Stomach (tissue), 9 donors: ENCODE results near the gene IP6K3. TPM values are rescaled to one million over a fixed set of nuclear protein-coding genes. Genes with fewer than 3 reads are reported as not detected.
A peak's percentile ranks its signal among the peaks of the same experiment; 100 is the strongest.

Source experiments
- DNase-seq, 2 donors: peaks; one replicate each; pipeline versions ENCODE4 v3.0.0 to v3.0.0-alpha.2; 2013 to 2019
- H3K27ac ChIP-seq, 5 donors: fragments of 200-600 bp in 4 of 5; sonication (generic) in 4 of 5; one replicate each; pipeline ENCODE4 v1.5.1; 2013 to 2019; ENCODE audit warnings: mild to moderate bottlenecking in 1 of 5, moderate library complexity in 1 of 5
- H3K27me3 ChIP-seq, 3 donors: fragments of 200-600 bp; sonication (generic); one replicate each; pipeline ENCODE4 v1.5.1; 2017 to 2019; ENCODE audit warnings: mixed run types in 1 of 3
- H3K36me3 ChIP-seq, 4 donors: fragments of 200-600 bp; sonication (generic); 1 replicate in 3 of 4; 2 replicates in 1 of 4; pipeline ENCODE4 v1.5.1; 2016 to 2019
- H3K4me1 ChIP-seq, 4 donors: fragments of 200-600 bp; sonication (generic); one replicate each; pipeline ENCODE4 v1.5.1; 2016 to 2019
- H3K4me3 ChIP-seq, 4 donors: fragments of 200-600 bp; sonication (generic) in 3 of 4; one replicate each; pipeline ENCODE4 v1.5.1; 2016 to 2019; ENCODE audit warnings: mild to moderate bottlenecking in 1 of 4
- H3K9me3 ChIP-seq, 4 donors: fragments of 200-600 bp; sonication (generic); one replicate each; pipeline ENCODE4 v1.5.1; 2016 to 2019
- CTCF ChIP-seq, 7 experiments: fragments of 450-650 bp in 4 of 7; fragments of 200-600 bp in 3 of 7; sonication (generic) in 3 of 7; IDR thresholded peaks; one replicate each; pipeline ENCODE4 v1.5.1; 2016 to 2019; ENCODE audit warnings: antibody characterized with exemption in 7 of 7, control low read depth in 2 of 7, mild to moderate bottlenecking in 1 of 7
- EP300 ChIP-seq: sonication (generic); formaldehyde crosslinking; IDR thresholded peaks from one replicate; pipeline ENCODE4 v1.6.1; 2017; ENCODE audit warnings: antibody characterized with exemption
- POLR2A ChIP-seq, 4 donors: fragments of 450-650 bp; IDR thresholded peaks; one replicate each; pipeline ENCODE4 v1.6.1; 2016; ENCODE audit warnings: antibody characterized with exemption in 4 of 4, control low read depth in 2 of 4, mild to moderate bottlenecking in 1 of 4, moderate library complexity in 1 of 4
- POLR2AphosphoS5 ChIP-seq, 3 donors: sonication (generic); formaldehyde crosslinking; IDR thresholded peaks; one replicate each; pipeline ENCODE4 v1.6.1; 2016; ENCODE audit warnings: antibody characterized with exemption in 3 of 3
- WGBS, 5 donors: extraction: QIAGEN DNeasy Blood & Tissue Kit in 3 of 5; methylation state at CpG; one replicate each; pipeline versions ENCODE4 v1.1.5 to v1.1.7; 2013 to 2018; 5-methylcytosine and 5-hydroxymethylcytosine counted together
- intact Hi-C: fragments of 100-400 bp; cut with DNase I; formaldehyde crosslinking; loops from one replicate; pipeline ENCODE4 v1.15.1; 2023; ENCODE audit warnings: low total_unique reads
- polyA plus RNA-seq, 3 donors: library from polyadenylated mRNA; stranded (reverse); fragments of 200-250 nt; gene quantifications; one replicate each; pipeline ENCODE4 v1.2.3, GENCODE V29; 2013
- total RNA-seq, 5 donors: library from RNA; depleted of rRNA; stranded (reverse); fragments of >200 nt; gene quantifications; one replicate each; pipeline versions ENCODE4 v1.1.0 to v1.2.3, GENCODE V29; 2014 to 2016
- donor health status: healthy with polysubstance abuse.
- donor health status: Bipolar disorder and iron deficiency.
- donor health status: healthy.

Gene IP6K3
- total and polyA plus RNA-seq, 8 donors = 0.58 to 73.5 (median 1.9) TPM; not detected in 2

- Histone ChIP-seq H3K9me3 (no peaks in the 10 kb centered on the region), H3K4me1 (peaks cover 30 to 48% (median 44%) of the 10 kb centered on the region in 4 donors), H3K27me3 (peaks cover 0 to 4% (median 4%) of the 10 kb centered on the region in 3 donors), H3K27ac (peak overlapping the region; percentile 97 to 98 (median 98)), H3K36me3 (peaks cover 11 to 36% (median 33%) of the 10 kb centered on the region in 4 donors), H3K4me3 (peak overlapping the region; percentile 76 to 99 (median 82))
- WGBS, 5 donors = 0% methylated on average over 5 to 53 of the region's 53 CpGs
- TF ChIP-seq CTCF (IDR thresholded peaks at IDR 0.05) (no peak), POLR2AphosphoS5 (IDR thresholded peaks at IDR 0.05) (peak; percentile 60 to 78 (median 76))
- intact Hi-C loops = no loop called here
- DNase-seq = peak; percentile 65 to 92
Observed at GRCh38 chr6:33787954-33788693, 41.4 kb upstream of the IP6K3 start.

GRCh38 chr6:33787346-33787953 lies 40.7 kb upstream of the IP6K3 start:
- intact Hi-C loops = no loop called here
- no peaks in the 10 kb centered on the region for H3K9me3 ChIP-seq
- H3K27me3 ChIP-seq = no peaks in the 10 kb centered on the region
- TF ChIP-seq EP300 (no peak), POLR2AphosphoS5 (IDR thresholded peaks at IDR 0.05) (no peak), POLR2A (IDR thresholded peaks at IDR 0.05) (no peak), CTCF (IDR thresholded peaks at IDR 0.05) (no peak)
- peaks cover 30 to 48% (median 44%) of the 10 kb centered on the region in 4 donors for H3K4me1 ChIP-seq
- H3K4me3 ChIP-seq = peak overlapping the region; percentile 76 to 99 (median 82)
- H3K27ac ChIP-seq = peak overlapping the region; percentile 97 to 98 (median 98)
- WGBS, 5 donors = 25 to 36% (median 32%) methylated on average over 7 of the region's 7 CpGs
- no peak for DNase-seq
- H3K36me3 ChIP-seq = peaks cover 16 to 42% (median 40%) of the 10 kb centered on the region in 4 donors

GRCh38 chr6:33786736-33787135 lies 40.0 kb upstream of the IP6K3 start:
- H3K9me3 ChIP-seq = no peaks in the 10 kb centered on the region
- H3K4me3 ChIP-seq = peak overlapping the region in 2 of 4 donors; percentile 76 to 86
- WGBS, 5 donors = 48 to 63% (median 52%) methylated on average over 3 of the region's 3 CpGs
- DNase-seq = no peak
- peak overlapping the region in 4 of 5 donors; percentile 97 to 98 (median 98) for H3K27ac ChIP-seq
- TF ChIP-seq POLR2A (IDR thresholded peaks at IDR 0.05) = no peak
- no peak for TF ChIP-seq EP300
- no peak for TF ChIP-seq CTCF (IDR thresholded peaks at IDR 0.05)
- no peak for TF ChIP-seq POLR2AphosphoS5 (IDR thresholded peaks at IDR 0.05)
- H3K27me3 ChIP-seq = no peaks in the 10 kb centered on the region
- peaks cover 23 to 49% (median 47%) of the 10 kb centered on the region in 4 donors for H3K36me3 ChIP-seq
- peaks cover 30 to 51% (median 46%) of the 10 kb centered on the region in 4 donors for H3K4me1 ChIP-seq
- intact Hi-C loops = no loop called here

- no peaks in the 10 kb centered on the region for H3K27me3 ChIP-seq
- H3K27ac ChIP-seq = peak overlapping the region in 3 of 5 donors; percentile 97 to 98 (median 97)
- H3K4me3 ChIP-seq = peak overlapping the region in 1 of 4 donors; percentile 1
- intact Hi-C loops = no loop called here
- DNase-seq = no peak
- peaks cover 30 to 59% (median 57%) of the 10 kb centered on the region in 4 donors for H3K36me3 ChIP-seq
- 57 to 66% (median 64%) methylated on average over 3 of the region's 3 CpGs for WGBS, 5 donors
- peaks cover 34 to 60% (median 46%) of the 10 kb centered on the region in 4 donors for H3K4me1 ChIP-seq
- TF ChIP-seq CTCF (IDR thresholded peaks at IDR 0.05) = no peak
- TF ChIP-seq EP300 = no peak
- no peak for TF ChIP-seq POLR2AphosphoS5 (IDR thresholded peaks at IDR 0.05)
- TF ChIP-seq POLR2A (IDR thresholded peaks at IDR 0.05) = no peak
- no peaks in the 10 kb centered on the region for H3K9me3 ChIP-seq
Observed at GRCh38 chr6:33785778-33786177, 39.1 kb upstream of the IP6K3 start.
